M059J (cell line): Measurements from ENCODE around the gene SEPHS1. TPM values are rescaled to one million over a fixed set of nuclear protein-coding genes. Genes with fewer than 3 reads are reported as not detected.
A peak's percentile ranks its signal among the peaks of the same experiment; 100 is the strongest.
"Not testable (repeated sequence)": the region's sequence is repeated elsewhere in the genome, so short reads cannot be mapped to it uniquely, and the experiment has no call there.

Experiments
- DNase-seq: peaks from one replicate; pipeline ENCODE4 v3.0.0-alpha.2; 2012; ENCODE audit warnings: low read depth
- total RNA-seq: library from RNA; depleted of rRNA; stranded (reverse); fragments of >200 nt; shearing (Covaris generic); gene quantifications from 2 replicates; pipeline ENCODE4 v1.2.3, GENCODE V29; 2014; rRNA removed

SEPHS1 gene
- total RNA-seq, 1 experiment from 2014 or later = 26.5 TPM

- DNase-seq = no peak
Observed at GRCh38 chr10:13284050-13284449, 64.0 kb downstream of the SEPHS1 start.

GRCh38 chr10:13282348-13282747, 65.7 kb downstream of the SEPHS1 start:
- DNase-seq = not testable (repeated sequence)

DNA sequence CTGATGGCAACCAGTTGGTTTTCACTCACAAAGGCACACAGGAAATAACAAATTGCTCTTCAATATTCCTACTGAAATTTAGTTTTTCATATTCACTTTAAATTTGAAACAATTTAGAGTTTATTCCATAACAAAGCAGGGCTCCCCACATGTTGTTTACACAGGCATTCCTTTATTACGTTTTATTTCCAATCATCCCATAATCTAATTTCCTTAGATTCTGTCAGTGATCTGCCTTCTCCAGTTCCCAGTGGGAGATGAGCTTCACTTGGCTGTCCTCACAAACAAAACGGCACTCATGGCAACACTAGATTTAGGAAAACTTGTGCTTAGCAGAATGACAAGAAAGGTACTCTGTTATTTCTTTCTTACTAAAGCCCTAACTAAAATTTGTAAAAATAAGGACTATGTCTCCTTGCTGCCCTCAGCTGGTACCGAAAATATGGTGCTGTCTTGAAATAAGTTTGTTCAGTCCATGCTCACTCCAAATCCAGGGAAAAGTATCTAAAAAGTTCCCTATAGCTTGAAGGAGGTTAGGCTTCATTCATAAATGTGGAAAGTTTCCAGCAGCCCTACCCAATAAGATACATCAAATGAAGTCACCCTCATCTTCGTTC, 71.2 kb downstream of the SEPHS1 start:
- DNase-seq = peak; percentile 2

DNA sequence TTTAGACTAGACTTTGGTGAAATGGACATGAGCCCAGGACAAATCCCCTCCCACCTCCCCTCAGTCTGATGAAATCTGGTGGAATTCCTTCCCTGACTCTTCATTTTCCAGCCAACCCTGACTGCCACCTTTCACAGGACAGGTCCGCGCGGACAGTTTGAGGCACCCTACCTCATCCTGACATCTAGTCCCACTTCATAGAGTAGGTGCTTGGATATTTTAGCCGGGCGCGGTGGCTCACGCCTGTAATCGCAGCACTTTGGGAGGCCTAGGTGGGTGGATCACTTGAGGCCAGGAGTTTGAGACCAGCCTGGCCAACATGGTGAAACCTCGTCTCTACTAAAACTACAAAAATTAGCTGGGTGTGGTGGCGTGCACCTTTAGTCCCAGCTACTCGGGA, 71.9 kb downstream of the SEPHS1 start:
- not testable (repeated sequence) for DNase-seq

DNA sequence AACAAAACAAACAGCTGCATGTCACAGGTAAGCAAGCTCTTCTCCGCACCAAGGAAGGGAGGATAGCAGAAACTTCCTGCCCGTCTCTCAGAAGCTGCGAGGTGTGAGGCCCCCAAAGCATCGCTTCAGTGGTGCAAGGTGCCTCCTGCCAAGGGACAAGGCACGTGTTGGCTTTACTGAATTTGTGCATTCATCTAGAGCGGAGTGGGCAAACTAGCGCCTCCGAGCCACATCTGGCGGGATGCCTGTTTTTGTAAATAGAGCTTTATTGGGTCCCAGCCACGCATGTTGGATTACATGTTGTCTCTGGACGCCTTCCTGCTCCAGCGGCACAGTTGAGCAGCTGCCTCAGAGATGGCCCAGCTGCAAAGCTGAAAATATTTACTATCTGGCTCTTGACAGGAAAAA, 75.9 kb downstream of the SEPHS1 start:
- no peak for DNase-seq

DNA sequence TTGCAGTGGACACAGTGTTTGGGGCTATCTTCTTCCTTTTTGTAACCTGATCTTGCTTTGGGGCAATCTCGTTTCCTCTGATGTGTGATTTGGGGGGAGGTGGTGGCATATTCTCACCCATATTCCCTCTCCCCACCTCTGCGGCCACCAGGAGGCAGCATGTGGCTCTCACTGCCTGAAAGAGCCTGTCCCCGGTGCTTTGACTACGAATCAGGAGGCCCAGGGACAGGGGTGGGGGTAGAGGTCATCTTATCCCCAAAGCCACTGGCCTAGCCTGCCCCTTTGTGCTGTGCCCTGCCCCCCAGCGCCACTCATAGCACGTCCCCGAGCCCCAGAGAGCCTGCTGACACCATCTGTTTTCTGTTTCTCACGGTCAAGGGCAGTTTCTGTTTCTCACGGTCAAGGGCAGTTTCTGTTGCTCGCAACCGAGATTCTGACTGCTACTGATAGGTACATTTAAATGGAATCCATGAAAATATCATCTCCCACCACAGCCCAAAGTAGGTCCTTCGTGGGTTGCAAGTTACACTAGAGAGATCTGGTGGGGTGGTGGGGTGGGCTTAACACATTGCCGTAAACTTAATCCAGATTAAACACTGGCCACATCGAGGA, 76.4 kb downstream of the SEPHS1 start:
- no peak for DNase-seq

- peak; percentile 37 for DNase-seq
Observed at GRCh38 chr10:13270877-13271551, 77.1 kb downstream of the SEPHS1 start.

- no peak for DNase-seq
Observed at GRCh38 chr10:13268841-13269240, 79.3 kb downstream of the SEPHS1 start.

GRCh38 chr10:13268310-13268709, 79.8 kb downstream of the SEPHS1 start:
- DNase-seq = no peak

Other genes with a start within 250 kb of the SEPHS1 start
- gene OPTN, start 248.1 kb downstream of the SEPHS1 start, total RNA-seq = 15.9 and 33.4 TPM in 2 replicates
- 9.4 and 11.6 TPM in 2 replicates for gene MCM10, start 186.7 kb downstream of the SEPHS1 start, total RNA-seq
- gene UCMA, start 113.9 kb downstream of the SEPHS1 start, total RNA-seq = not detected in 2 replicates
- 5.6 and 7.2 TPM in 2 replicates for gene PHYH, start 48.2 kb downstream of the SEPHS1 start, total RNA-seq
- gene BEND7, start 180.7 kb upstream of the SEPHS1 start, total RNA-seq = 0.79 and 1.5 TPM in 2 replicates
- gene PRPF18, start 238.7 kb upstream of the SEPHS1 start, total RNA-seq = 15.3 and 16.7 TPM in 2 replicates